K562 (cell line): ENCODE data around the gene KRT80. TPM values are rescaled to one million over a fixed set of nuclear protein-coding genes. Genes with fewer than 3 reads are reported as not detected.

ENCODE experiments used
- ATAC-seq: fragments of 200-7000 bp; cut with Tn5 transposase; 3 replicates; pipeline ENCODE4 v1.9.1; 2020; ENCODE audit warnings: moderate library complexity
- BruUV-seq: library from RNA; stranded (reverse); fragments of 400-500 nt; replicated peaks from 2 replicates; lab custom pipeline; 2021; lab: Mats Ljungman, UMichigan
- CTCF ChIA-PET: fragments of 300-600 bp; formaldehyde crosslinking; extraction: SDS; loops from one replicate; lab custom pipeline; 2021; ENCODE audit warnings: low intra/inter-chr PET ratio; lab: Yijun Ruan, JAX
- POLR2A ChIA-PET: fragments of 300-600, 350-650 bp; sonication (Branson Sonifier 250); formaldehyde crosslinking; extraction: SDS; loops from one replicate; lab custom pipeline; 2021; ENCODE audit warnings: antibody characterized with exemption, inconsistent platforms; lab: Yijun Ruan, JAX
- DNase-seq, 4 experiments: peaks; one replicate each; pipeline versions ENCODE4 v3.0.0 to v3.0.0-alpha.2; 2011 to 2018; ENCODE audit warnings: low spot score in 3 of 4, mixed read lengths in 3 of 4; ENCODE audit errors: extremely low read depth in 1 of 4
- FAIRE-seq: peaks from 2 replicates; lab custom pipeline; 2011; peaks lifted over from hg19 to GRCh38; lab: Jason Lieb, UNC
- H2AFZ ChIP-seq: 2 replicates; pipeline ENCODE4 v1.6.0; 2011; ENCODE audit warnings: low read depth, low read length, control low read depth, inconsistent platforms
- H3K27ac ChIP-seq: fragments of 200-600 bp; 3 replicates; pipeline ENCODE4 v1.8.0; 2011; ENCODE audit warnings: low read depth, mild to moderate bottlenecking, control low read depth, inconsistent platforms, low read length, moderate library complexity, mixed read lengths; ENCODE audit errors: extremely low read depth
- H3K27me3 ChIP-seq, 2 experiments: fragments of 300-600 bp in 1 of 2; 2 replicates in 1 of 2; 3 replicates in 1 of 2; pipeline versions ENCODE4 v1.6.0 to v1.8.0; 2011; ENCODE audit warnings: inconsistent platforms in 2 of 2, low read length in 2 of 2, mild to moderate bottlenecking in 1 of 2, mixed read lengths in 1 of 2, moderate library complexity in 1 of 2; ENCODE audit not compliant: control insufficient read depth in 2 of 2, insufficient read depth in 2 of 2
- H3K36me3 ChIP-seq: fragments of 300-600 bp; 3 replicates; pipeline ENCODE4 v1.8.0; 2011; ENCODE audit warnings: mild to moderate bottlenecking, low read length, inconsistent platforms; ENCODE audit not compliant: control insufficient read depth, insufficient read depth
- H3K4me1 ChIP-seq, 2 experiments: fragments of 200-600 bp in 1 of 2; replicated peaks in 1 of 2; 2 replicates in 1 of 2; 3 replicates in 1 of 2; pipeline versions ENCODE4 v1.5.1 to v1.8.0; 2011; ENCODE audit warnings: inconsistent platforms in 2 of 2, low read length in 2 of 2, mild to moderate bottlenecking in 1 of 2, mixed read lengths in 1 of 2, moderate library complexity in 1 of 2; ENCODE audit not compliant: control insufficient read depth in 2 of 2, insufficient read depth in 2 of 2
- H3K4me2 ChIP-seq: 2 replicates; pipeline ENCODE4 v1.6.1; 2011; ENCODE audit warnings: low read length, control low read depth, inconsistent platforms, mixed read lengths; ENCODE audit not compliant: insufficient read depth
- H3K4me3 ChIP-seq: fragments of 200-600 bp; sonication (generic), shearing (Covaris generic); 2 replicates; pipeline ENCODE4 v1.5.1; 2016; ENCODE audit warnings: control low read depth, inconsistent platforms
- H3K79me2 ChIP-seq: fragments of 200-600 bp; 3 replicates; pipeline ENCODE4 v1.8.0; 2011; ENCODE audit warnings: low read length, inconsistent platforms; ENCODE audit not compliant: control insufficient read depth, insufficient read depth
- H3K9ac ChIP-seq, 2 experiments: 2 replicates each; pipeline versions ENCODE4 v1.6.0 to v1.6.1; 2011; ENCODE audit warnings: low read depth in 2 of 2, low read length in 2 of 2, control low read depth in 1 of 2, inconsistent platforms in 1 of 2, mild to moderate bottlenecking in 1 of 2, mixed read lengths in 1 of 2; ENCODE audit not compliant: insufficient read depth in 1 of 2
- H3K9me1 ChIP-seq: one replicate; pipeline ENCODE4 v1.6.0; 2011; ENCODE audit warnings: inconsistent platforms, mild to moderate bottlenecking, low read length, moderate library complexity; ENCODE audit not compliant: control insufficient read depth, insufficient read depth
- H3K9me3 ChIP-seq: replicated peaks from 2 replicates; pipeline ENCODE4 v1.5.1; 2011; ENCODE audit warnings: low read depth, low read length, inconsistent platforms; ENCODE audit not compliant: control insufficient read depth, insufficient read depth
- H4K20me1 ChIP-seq: replicated peaks from 2 replicates; pipeline ENCODE4 v1.6.1; 2011; ENCODE audit warnings: low read length, inconsistent platforms, mixed read lengths; ENCODE audit not compliant: control insufficient read depth, insufficient read depth
- BDP1 ChIP-seq: IDR thresholded peaks from 3 replicates; pipeline ENCODE4 v1.6.1; 2011; ENCODE audit not compliant: insufficient read length, insufficient read depth
- CAMTA2 ChIP-seq: fragments of 250-450 bp; sonication (Bioruptor Pico); conservative IDR thresholded peaks from 2 replicates; pipeline ENCODE4 v1.5.1; 2022
- GTF2E2 ChIP-seq: fragments of 200-800 bp; sonication (Bioruptor generic); IDR thresholded peaks from 2 replicates; pipeline ENCODE4 v1.6.1; 2016; ENCODE audit warnings: missing genetic modification characterization, missing compliant biosample characterization
- HDAC6 ChIP-seq: IDR thresholded peaks from 2 replicates; pipeline ENCODE4 v1.6.1; 2012; ENCODE audit warnings: low read depth, mild to moderate bottlenecking, control low read depth, inconsistent platforms, low read length, moderate library complexity
- KLF16 ChIP-seq: IDR thresholded peaks from 2 replicates; pipeline ENCODE4 v1.6.1; 2016; ENCODE audit warnings: antibody characterized with exemption
- POLR2B ChIP-seq: fragments of 450-650 bp; IDR thresholded peaks from 2 replicates; pipeline ENCODE4 v1.6.1; 2018; ENCODE audit warnings: low read depth; ENCODE audit not compliant: partially characterized antibody
- PTTG1 ChIP-seq: fragments of 450-650 bp; IDR thresholded peaks from 2 replicates; pipeline ENCODE4 v1.6.1; 2016; ENCODE audit warnings: low read depth, mild to moderate bottlenecking, missing genetic modification characterization, missing compliant biosample characterization
- SRSF3 ChIP-seq: fragments of 200-400 bp; formaldehyde crosslinking; IDR thresholded peaks from 2 replicates; pipeline ENCODE4 v1.6.1; 2016; ENCODE audit warnings: mild to moderate bottlenecking, low read length, moderate library complexity; ENCODE audit not compliant: insufficient read depth
- ZNF347 ChIP-seq: fragments of 450-650 bp; formaldehyde crosslinking; IDR thresholded peaks from 2 replicates; pipeline ENCODE4 v1.4.0; 2020; ENCODE audit warnings: low read depth, mild to moderate bottlenecking, moderate library complexity
- ZNF76 ChIP-seq: fragments of 250-450 bp; sonication (Bioruptor Pico); IDR thresholded peaks from 2 replicates; pipeline ENCODE4 v1.4.0; 2020; ENCODE audit warnings: mild to moderate bottlenecking, moderate library complexity, borderline replicate concordance
- WGBS: fragments of 100-300 bp; shearing (Covaris generic); methylation state at CpG from one replicate; pipeline ENCODE4 v1.1.6; 2016; ENCODE audit warnings: low coverage, mixed read lengths; ENCODE audit not compliant: insufficient coverage; ENCODE audit errors: missing lambda C conversion rate; 5-methylcytosine and 5-hydroxymethylcytosine counted together
- in situ Hi-C: fragments of 300-500 bp; cut with MboI; formaldehyde crosslinking; loops from 4 replicates; pipeline ENCODE4 v1.15.0; 2018; ENCODE audit warnings: inconsistent platforms, mixed read lengths
- intact Hi-C: fragments of 100-400 bp; cut with micrococcal nuclease; formaldehyde crosslinking; loops from 2 replicates; pipeline ENCODE4 v1.14.2; 2022
- polyA plus RNA-seq, 8 experiments: library from polyadenylated mRNA; depleted of rRNA in 4 of 8; stranded (reverse) in 5 of 8; unstranded in 3 of 8; fragments of >200 nt; fragmentation: Nextera tagmentation in 2 of 8; fragmentation: Illumina TruSeq in 1 of 8; extraction: Ambion mirVana in 2 of 8; extraction: Trizol in 1 of 8; gene quantifications; 2 replicates each; pipeline versions ENCODE4 v1.2.1 to v1.2.3, GENCODE V29; 2011 to 2014; ENCODE audit warnings: inconsistent platforms in 1 of 8, missing spikeins in 1 of 8
- total RNA-seq, 7 experiments: library from RNA; depleted of rRNA in 6 of 7; stranded (reverse); fragments of >200 nt in 6 of 7; fragmentation: Illumina TruSeq in 2 of 7; extraction: Trizol in 2 of 7; gene quantifications; 2 replicates each; pipeline versions ENCODE4 v1.2.1 to v1.2.3, GENCODE V29; 2011 to 2021; ENCODE audit warnings: low replicate concordance in 1 of 7
- TF ChIP-seq, protein P1 (sequence below): IDR thresholded peaks from 3 replicates; pipeline ENCODE4 v1.6.1; 2011; ENCODE audit warnings: borderline replicate concordance, mild to moderate bottlenecking, moderate library complexity; ENCODE audit not compliant: insufficient read length; ENCODE audit errors: extremely low read depth
- TF ChIP-seq, protein P2 (sequence below), 2 experiments: IDR thresholded peaks; 2 replicates each; pipeline ENCODE4 v1.6.1; 2012; ENCODE audit warnings: improper control_type of control experiment in 2 of 2, low read depth in 2 of 2, low read length in 2 of 2, borderline replicate concordance in 1 of 2
- TF ChIP-seq, protein P3 (sequence below): sonication (generic); formaldehyde crosslinking; IDR thresholded peaks from 2 replicates; pipeline ENCODE4 v1.9.0; 2022; ENCODE audit warnings: mild to moderate bottlenecking, missing genetic modification reagents
- TF ChIP-seq, protein P4 (sequence below): fragments of 250-450 bp; sonication (Bioruptor Pico); IDR thresholded peaks from 2 replicates; pipeline ENCODE4 v1.6.1; 2021; ENCODE audit warnings: mild to moderate bottlenecking

The KRT80 gene
- total and polyA plus RNA-seq, 9 of the 15 experiments (the other 6 are each of a cell fraction or from before 2014, with no cell fraction given), result not detected

DNA sequence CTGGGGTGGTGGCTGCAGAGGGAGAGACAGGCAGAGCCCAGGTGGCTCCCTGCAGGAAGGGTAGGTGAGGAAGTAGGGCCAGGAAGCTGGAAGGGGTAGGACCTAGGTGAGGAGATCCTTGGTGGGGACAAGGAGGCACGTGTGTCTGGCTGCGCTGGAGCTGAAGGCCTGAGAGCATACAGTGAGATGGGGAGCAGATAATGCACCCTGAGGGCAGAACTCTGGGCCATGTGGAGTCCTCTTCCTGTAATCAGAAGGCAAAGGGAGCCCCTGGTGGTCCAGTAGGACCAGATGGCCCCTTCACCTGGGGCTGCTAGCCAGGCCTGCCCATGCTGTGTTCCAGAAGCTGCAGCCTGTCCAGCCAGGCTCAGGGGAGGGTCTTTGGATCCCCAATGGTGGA, 15.3 kb upstream of the KRT80 start:
- CTCF ChIA-PET, result no interaction called here
- intact Hi-C loops (no loop called here), in situ Hi-C loops (no loop called here)
- H3K9me1 ChIP-seq, result peaks cover 4% of the 10 kb centered on the region
- H3K79me2 ChIP-seq, result no peaks in the 10 kb centered on the region
- H3K4me2 ChIP-seq, result no peak overlapping the region
- peaks cover 23 to 67% of the 10 kb centered on the region in 2 experiments; a peak in 4 of 5 replicates for H3K27me3 ChIP-seq
- TF ChIP-seq BDP1 (no peak), HDAC6 (no peak), ZNF347 (CRISPR knock-in tag) (no peak), POLR2B (no peak), GTF2E2 (tag) (no peak), PTTG1 (no peak), ZNF76 (no peak), SRSF3 (no peak), KLF16 (no peak), CAMTA2 (CRISPR knock-in tag) (no peak)
- TF ChIP-seq, protein P1, sequence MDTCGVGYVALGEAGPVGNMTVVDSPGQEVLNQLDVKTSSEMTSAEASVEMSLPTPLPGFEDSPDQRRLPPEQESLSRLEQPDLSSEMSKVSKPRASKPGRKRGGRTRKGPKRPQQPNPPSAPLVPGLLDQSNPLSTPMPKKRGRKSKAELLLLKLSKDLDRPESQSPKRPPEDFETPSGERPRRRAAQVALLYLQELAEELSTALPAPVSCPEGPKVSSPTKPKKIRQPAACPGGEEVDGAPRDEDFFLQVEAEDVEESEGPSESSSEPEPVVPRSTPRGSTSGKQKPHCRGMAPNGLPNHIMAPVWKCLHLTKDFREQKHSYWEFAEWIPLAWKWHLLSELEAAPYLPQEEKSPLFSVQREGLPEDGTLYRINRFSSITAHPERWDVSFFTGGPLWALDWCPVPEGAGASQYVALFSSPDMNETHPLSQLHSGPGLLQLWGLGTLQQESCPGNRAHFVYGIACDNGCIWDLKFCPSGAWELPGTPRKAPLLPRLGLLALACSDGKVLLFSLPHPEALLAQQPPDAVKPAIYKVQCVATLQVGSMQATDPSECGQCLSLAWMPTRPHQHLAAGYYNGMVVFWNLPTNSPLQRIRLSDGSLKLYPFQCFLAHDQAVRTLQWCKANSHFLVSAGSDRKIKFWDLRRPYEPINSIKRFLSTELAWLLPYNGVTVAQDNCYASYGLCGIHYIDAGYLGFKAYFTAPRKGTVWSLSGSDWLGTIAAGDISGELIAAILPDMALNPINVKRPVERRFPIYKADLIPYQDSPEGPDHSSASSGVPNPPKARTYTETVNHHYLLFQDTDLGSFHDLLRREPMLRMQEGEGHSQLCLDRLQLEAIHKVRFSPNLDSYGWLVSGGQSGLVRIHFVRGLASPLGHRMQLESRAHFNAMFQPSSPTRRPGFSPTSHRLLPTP, result no peak
- TF ChIP-seq, protein P2, sequence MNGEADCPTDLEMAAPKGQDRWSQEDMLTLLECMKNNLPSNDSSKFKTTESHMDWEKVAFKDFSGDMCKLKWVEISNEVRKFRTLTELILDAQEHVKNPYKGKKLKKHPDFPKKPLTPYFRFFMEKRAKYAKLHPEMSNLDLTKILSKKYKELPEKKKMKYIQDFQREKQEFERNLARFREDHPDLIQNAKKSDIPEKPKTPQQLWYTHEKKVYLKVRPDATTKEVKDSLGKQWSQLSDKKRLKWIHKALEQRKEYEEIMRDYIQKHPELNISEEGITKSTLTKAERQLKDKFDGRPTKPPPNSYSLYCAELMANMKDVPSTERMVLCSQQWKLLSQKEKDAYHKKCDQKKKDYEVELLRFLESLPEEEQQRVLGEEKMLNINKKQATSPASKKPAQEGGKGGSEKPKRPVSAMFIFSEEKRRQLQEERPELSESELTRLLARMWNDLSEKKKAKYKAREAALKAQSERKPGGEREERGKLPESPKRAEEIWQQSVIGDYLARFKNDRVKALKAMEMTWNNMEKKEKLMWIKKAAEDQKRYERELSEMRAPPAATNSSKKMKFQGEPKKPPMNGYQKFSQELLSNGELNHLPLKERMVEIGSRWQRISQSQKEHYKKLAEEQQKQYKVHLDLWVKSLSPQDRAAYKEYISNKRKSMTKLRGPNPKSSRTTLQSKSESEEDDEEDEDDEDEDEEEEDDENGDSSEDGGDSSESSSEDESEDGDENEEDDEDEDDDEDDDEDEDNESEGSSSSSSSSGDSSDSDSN (IDR thresholded peaks at IDR 0.05; ENCODE audit: borderline replicate concordance in 1 of 2, low read depth in 2 of 2, low read length in 2 of 2), result no peak
- TF ChIP-seq, protein P3, sequence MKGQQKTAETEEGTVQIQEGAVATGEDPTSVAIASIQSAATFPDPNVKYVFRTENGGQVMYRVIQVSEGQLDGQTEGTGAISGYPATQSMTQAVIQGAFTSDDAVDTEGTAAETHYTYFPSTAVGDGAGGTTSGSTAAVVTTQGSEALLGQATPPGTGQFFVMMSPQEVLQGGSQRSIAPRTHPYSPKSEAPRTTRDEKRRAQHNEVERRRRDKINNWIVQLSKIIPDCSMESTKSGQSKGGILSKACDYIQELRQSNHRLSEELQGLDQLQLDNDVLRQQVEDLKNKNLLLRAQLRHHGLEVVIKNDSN (CRISPR knock-in tag), result no peak
- TF ChIP-seq, protein P4, sequence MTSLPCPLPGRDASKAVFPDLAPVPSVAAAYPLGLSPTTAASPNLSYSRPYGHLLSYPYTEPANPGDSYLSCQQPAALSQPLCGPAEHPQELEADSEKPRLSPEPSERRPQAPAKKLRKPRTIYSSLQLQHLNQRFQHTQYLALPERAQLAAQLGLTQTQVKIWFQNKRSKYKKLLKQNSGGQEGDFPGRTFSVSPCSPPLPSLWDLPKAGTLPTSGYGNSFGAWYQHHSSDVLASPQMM (CRISPR knock-in tag), result no peak
- DNase-seq (no peak), FAIRE-seq (no peak), ATAC-seq (no peak)
- POLR2A ChIA-PET, result interaction anchor here (1.1 kb wide), 1 partner anchor 78 kb away, joined by 3 read pairs; no protein-coding TSS in a partner anchor
- H4K20me1 ChIP-seq, result peaks cover 18% of the 10 kb centered on the region
- no TSS peak for BruUV-seq
- H2AFZ ChIP-seq, result no peak overlapping the region
- 0% methylated on average over 2 of the region's 2 CpGs for WGBS
- no peak overlapping the region for H3K4me3 ChIP-seq
- H3K4me1 ChIP-seq, result no peaks in the 10 kb centered on the region; a peak in 4 of 5 replicates
- H3K9me3 ChIP-seq, result no peaks in the 10 kb centered on the region
- no peak overlapping the region for H3K27ac ChIP-seq
- H3K9ac ChIP-seq, result no peak overlapping the region
- no peaks in the 10 kb centered on the region for H3K36me3 ChIP-seq
